SKM-1 treated with dmso at 0.1 percent for 144 hours (cell line): ENCODE results near the gene KRTAP10-4.
A peak's percentile ranks its signal among the peaks of the same experiment; 100 is the strongest.
"Not testable (repeated sequence)": the region's sequence is repeated elsewhere in the genome, so short reads cannot be mapped to it uniquely, and the experiment has no call there.

Experiments used
- DNase-seq: peaks from one replicate; lab custom pipeline; 2025; ENCODE audit not compliant: unreplicated experiment; lab: John Stamatoyannopoulos, UW

The KRTAP10-4 gene

GRCh38 chr21:44557491-44558328 is 15.8 kb upstream of the KRTAP10-4 start:
- no peak for DNase-seq

GRCh38 chr21:44558329-44558675 is 15.2 kb upstream of the KRTAP10-4 start:
- not testable (repeated sequence) for DNase-seq

GRCh38 chr21:44558695-44559094 is 14.8 kb upstream of the KRTAP10-4 start, which contains the start of gene KRTAP10-3:
Gene KRTAP10-3 (minus strand): TSS chr21:44558795. CDS start chr21:44558715, 80 bp downstream.
- DNase-seq: no peak

GRCh38 chr21:44564099-44564498 is 9.4 kb upstream of the KRTAP10-4 start:
- DNase-seq: no peak

GRCh38 chr21:44564886-44565598 is 8.5 kb upstream of the KRTAP10-4 start:
- no peak for DNase-seq

GRCh38 chr21:44566403-44566802 is 7.1 kb upstream of the KRTAP10-4 start:
- DNase-seq: peak; percentile 25

GRCh38 chr21:44567481-44568171 is 5.9 kb upstream of the KRTAP10-4 start:
- DNase-seq: no peak

GRCh38 chr21:44568261-44568660 is 5.3 kb upstream of the KRTAP10-4 start:
- DNase-seq: no peak

- DNase-seq: no peak
Observed at GRCh38 chr21:44568667-44569556, 4.6 kb upstream of the KRTAP10-4 start.

- no peak for DNase-seq
Observed at GRCh38 chr21:44569861-44570517, 3.5 kb upstream of the KRTAP10-4 start.

- DNase-seq: no peak
Observed at GRCh38 chr21:44571296-44571695, 2.2 kb upstream of the KRTAP10-4 start.

GRCh38 chr21:44571844-44572782 is 1.4 kb upstream of the KRTAP10-4 start:
- no peak for DNase-seq

GRCh38 chr21:44572959-44573583 is 458 bp upstream of the KRTAP10-4 start:
- DNase-seq: no peak

GRCh38 chr21:44574457-44575306 is 1.2 kb downstream of the KRTAP10-4 start:
- DNase-seq: no peak

- no peak for DNase-seq
Observed at GRCh38 chr21:44575307-44576024, 1.9 kb downstream of the KRTAP10-4 start.

- DNase-seq: no peak
Observed at GRCh38 chr21:44576025-44576420, 2.5 kb downstream of the KRTAP10-4 start.
